WERI-Rb-1 (cell line): ENCODE measurements around the gene NDUFA7.

ENCODE experiments used
- DNase-seq: peaks from one replicate; pipeline ENCODE4 v3.0.0-alpha.2; 2020
- H3K27ac ChIP-seq: fragments of 250-450 bp; sonication (Bioruptor Pico); 2 replicates; pipeline ENCODE4 v1.5.1; 2020; ENCODE audit warnings: mild to moderate bottlenecking, moderate library complexity
- H3K27me3 ChIP-seq: fragments of 250-450 bp; sonication (Bioruptor Pico); 2 replicates; pipeline ENCODE4 v1.5.1; 2021; ENCODE audit warnings: mild to moderate bottlenecking, low read depth, moderate library complexity; ENCODE audit not compliant: insufficient read depth, severe bottlenecking
- H3K36me3 ChIP-seq: fragments of 250-450 bp; sonication (Bioruptor Pico); 2 replicates; pipeline ENCODE4 v1.5.1; 2020; ENCODE audit warnings: mild to moderate bottlenecking, moderate library complexity
- H3K4me3 ChIP-seq: 2 replicates; pipeline ENCODE4 v1.5.1; 2011; ENCODE audit warnings: low read depth, mild to moderate bottlenecking, control low read depth, low read length
- H3K9me3 ChIP-seq: fragments of 250-450 bp; sonication (Bioruptor Pico); 2 replicates; pipeline ENCODE4 v1.5.1; 2021; ENCODE audit warnings: mild to moderate bottlenecking, moderate library complexity; ENCODE audit not compliant: severe bottlenecking
- TF ChIP-seq, protein P1 (sequence below): IDR thresholded peaks from 2 replicates; pipeline ENCODE4 v1.5.1; 2011; ENCODE audit warnings: low read depth, mild to moderate bottlenecking, control low read depth, inconsistent platforms, low read length

NDUFA7 gene

DNA sequence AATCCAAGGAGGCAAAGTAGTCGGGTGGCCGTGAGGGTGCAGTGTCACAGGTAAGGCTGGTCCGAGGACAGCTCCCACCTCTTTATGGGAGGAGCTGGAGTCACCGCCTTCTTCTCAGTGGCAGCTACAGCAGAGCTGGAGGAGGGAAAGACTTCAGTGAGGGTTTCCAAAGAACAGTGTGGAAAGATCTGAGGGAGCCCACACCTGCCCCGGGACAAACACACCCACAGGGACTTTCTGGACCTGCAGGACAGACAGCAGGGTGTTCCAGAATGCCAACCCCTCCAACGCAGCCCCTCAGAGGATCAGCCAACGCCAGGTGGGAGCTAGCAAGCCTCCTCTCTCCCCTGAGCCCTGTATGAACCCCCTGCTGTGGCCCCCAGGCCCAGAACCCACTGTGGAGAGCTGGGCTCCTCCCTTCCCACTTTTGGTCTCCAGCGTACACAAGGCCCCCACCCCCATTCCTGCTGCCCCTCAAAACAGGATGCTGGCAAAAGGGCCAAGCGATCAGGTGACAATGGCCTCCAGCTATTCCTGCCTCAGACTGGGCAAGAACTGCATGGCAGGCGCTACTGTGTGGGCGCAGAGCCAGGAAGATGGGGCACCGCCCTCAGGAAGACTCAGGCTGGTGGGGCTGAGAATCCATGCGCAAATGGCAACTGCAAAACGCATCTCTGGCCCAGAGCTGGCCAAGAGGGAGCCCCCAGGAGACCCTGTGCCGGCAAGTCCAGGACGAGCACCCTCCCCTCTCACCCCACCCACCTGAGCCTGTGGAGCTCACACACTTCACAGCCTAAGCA, 9.5 kb downstream of the NDUFA7 start:
- peaks cover 47% of the 10 kb centered on the region for H3K36me3 ChIP-seq
- H3K4me3 ChIP-seq, result no peak overlapping the region
- DNase-seq, result peak; percentile 3
- no peak overlapping the region for H3K27ac ChIP-seq
- TF ChIP-seq, protein P1, sequence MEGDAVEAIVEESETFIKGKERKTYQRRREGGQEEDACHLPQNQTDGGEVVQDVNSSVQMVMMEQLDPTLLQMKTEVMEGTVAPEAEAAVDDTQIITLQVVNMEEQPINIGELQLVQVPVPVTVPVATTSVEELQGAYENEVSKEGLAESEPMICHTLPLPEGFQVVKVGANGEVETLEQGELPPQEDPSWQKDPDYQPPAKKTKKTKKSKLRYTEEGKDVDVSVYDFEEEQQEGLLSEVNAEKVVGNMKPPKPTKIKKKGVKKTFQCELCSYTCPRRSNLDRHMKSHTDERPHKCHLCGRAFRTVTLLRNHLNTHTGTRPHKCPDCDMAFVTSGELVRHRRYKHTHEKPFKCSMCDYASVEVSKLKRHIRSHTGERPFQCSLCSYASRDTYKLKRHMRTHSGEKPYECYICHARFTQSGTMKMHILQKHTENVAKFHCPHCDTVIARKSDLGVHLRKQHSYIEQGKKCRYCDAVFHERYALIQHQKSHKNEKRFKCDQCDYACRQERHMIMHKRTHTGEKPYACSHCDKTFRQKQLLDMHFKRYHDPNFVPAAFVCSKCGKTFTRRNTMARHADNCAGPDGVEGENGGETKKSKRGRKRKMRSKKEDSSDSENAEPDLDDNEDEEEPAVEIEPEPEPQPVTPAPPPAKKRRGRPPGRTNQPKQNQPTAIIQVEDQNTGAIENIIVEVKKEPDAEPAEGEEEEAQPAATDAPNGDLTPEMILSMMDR, result no peak
- no peaks in the 10 kb centered on the region for H3K27me3 ChIP-seq
- H3K9me3 ChIP-seq, result no peaks in the 10 kb centered on the region

DNA sequence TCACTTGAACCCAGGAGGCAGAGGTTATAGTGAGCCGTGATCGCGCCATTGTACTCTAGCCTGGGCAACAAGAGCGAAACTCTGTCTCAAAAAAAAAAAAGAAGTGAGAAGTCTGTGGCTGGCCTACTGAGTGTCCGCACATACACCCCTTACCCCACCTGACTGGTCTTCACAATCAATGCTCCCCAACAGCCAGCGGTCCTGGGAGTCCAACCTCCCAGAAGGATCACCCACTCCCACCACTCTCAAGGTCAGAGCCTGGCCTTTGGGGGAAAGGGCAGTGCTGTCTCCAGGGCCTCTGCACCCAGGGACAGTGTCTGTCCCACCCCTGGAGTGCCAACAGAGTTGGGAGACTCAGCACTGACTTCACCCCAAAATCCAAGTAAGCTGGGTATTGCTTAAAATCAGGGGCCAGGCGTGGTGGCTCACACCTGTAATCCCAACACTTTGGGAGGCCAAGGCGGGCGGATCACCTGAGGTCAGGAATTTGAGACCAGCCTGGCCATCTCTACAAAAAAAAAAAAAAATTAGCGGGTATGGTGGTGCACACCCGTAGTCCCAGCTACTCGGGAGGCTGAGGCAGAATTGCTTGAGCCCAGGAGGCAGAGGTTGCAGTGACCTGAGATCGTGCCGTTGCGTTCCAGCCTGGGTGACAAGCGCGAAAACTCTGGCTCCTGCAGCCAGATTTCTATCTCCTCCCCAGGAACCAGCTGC, 10.7 kb downstream of the NDUFA7 start:
- Histone ChIP-seq H3K27ac (no peak overlapping the region), H3K27me3 (no peaks in the 10 kb centered on the region), H3K36me3 (peaks cover 55% of the 10 kb centered on the region), H3K4me3 (no peak overlapping the region), H3K9me3 (no peaks in the 10 kb centered on the region)
- DNase-seq, result peak; percentile 2
- TF ChIP-seq, protein P1, result no peak

DNA sequence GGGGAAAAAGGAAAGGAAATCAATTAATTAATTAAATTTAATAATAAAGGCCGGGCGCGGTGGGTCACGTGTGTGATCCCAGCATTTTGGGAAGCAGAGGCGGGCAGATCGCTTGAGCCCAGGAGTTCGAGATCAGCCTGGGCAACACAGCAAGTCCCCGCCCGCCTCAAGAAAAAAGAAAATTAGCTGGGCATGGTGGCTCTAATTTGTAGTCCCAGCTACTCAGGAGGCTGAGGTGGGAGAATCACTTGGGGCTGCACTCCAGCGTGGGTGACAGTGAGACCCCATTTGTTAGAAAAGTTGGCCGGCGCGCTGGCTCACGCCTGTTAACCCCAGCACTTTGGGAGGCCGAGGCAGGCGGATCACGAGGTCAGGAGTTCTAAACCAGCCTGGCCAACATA, 12.3 kb downstream of the NDUFA7 start:
- no peaks in the 10 kb centered on the region for H3K9me3 ChIP-seq
- peak overlapping the region; percentile 93 for H3K27ac ChIP-seq
- no peaks in the 10 kb centered on the region for H3K27me3 ChIP-seq
- H3K36me3 ChIP-seq, result peaks cover 60% of the 10 kb centered on the region
- TF ChIP-seq, protein P1, result no peak
- H3K4me3 ChIP-seq, result peak overlapping the region; percentile 77
- peak; percentile 2 for DNase-seq

DNA sequence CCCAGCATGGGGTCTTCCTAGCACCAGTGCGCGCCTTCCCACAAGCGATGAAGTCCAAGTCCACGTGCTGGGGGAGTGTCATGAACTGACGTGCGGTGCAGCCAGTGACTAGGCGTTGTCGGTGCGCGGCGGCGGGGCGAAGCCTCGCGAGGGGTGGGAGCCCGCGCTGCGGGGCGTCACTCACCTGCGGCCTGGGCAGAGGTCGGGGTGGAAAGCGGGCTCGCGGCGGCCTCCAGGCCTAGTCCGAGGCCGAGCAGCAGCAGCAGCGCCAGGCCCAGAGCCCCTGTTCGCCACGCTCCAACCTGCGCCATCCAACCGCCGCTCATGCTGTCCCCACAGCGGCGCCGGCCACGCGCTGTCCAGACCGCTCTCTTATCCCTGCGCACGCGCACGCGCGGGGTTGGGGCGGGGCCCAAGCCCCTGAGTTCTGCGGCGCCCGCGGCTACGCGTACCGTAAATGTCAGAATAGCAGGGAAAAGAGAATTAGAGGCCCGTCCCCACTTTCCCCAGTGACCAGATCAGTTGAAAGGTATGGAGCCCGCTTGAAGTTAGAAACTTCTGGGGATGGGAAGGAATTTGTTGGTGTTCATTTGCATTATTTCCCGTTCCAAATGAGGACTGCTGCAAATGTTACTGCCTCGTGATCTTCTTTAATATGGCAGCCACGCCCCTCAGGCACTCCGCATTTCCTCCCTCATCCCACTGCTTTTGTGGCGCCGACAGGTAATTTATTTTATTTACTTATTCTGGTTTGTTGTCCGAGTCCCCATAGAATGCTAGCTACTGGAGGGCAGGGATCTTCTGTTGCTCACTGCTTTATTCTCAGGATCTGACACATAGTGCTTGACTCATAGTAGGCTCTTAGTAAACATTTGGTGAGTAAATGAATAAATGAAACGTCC, 13.0 kb downstream of the NDUFA7 start, which contains the start of gene CD320:
TSS of gene CD320 (minus strand) at position 394 of the 902 bp plus-strand sequence. CDS start at position 326, 68 bp downstream.
- TF ChIP-seq, protein P1, result no peak
- no peaks in the 10 kb centered on the region for H3K9me3 ChIP-seq
- H3K36me3 ChIP-seq, result peaks cover 60% of the 10 kb centered on the region
- H3K4me3 ChIP-seq, result peak within 1 kb of the TSS; percentile 77
- H3K27ac ChIP-seq, result peak within 1 kb of the TSS; percentile 93
- peak; percentile 91 for DNase-seq
- no peaks in the 10 kb centered on the region for H3K27me3 ChIP-seq

DNA sequence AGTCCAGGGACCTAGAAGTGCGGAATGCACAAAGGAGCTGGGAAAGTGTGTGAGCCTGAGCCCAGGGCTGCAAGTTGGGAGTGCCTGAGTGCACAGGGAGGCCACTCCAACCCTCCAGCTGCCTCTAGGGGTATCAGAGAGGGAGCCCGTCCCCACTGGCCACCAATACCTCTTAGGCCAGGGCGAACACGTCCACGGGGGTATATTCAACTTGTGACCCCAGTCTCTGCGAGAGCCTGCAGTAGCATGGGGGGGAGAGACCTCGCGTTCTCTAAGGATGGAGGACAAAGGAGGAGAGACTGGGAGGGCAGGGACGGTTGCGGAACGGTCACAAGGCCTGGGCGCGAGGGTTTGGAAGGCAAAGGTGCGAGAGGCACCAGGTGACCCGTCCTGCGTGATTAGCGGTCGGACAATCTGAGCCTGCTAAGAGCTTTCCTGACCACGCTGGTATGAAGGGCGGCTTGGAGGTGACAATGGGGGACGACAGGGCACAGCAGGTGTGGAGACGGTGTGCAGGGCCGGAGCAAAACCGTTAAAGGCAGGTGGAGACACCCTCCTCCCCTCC, 13.7 kb downstream of the NDUFA7 start:
- Histone ChIP-seq H3K9me3 (no peaks in the 10 kb centered on the region), H3K4me3 (peak overlapping the region; percentile 77), H3K36me3 (peaks cover 62% of the 10 kb centered on the region), H3K27me3 (no peaks in the 10 kb centered on the region), H3K27ac (peak overlapping the region; percentile 93)
- TF ChIP-seq, protein P1, result no peak
- DNase-seq, result peak; percentile 16
